Measurements from ENCODE around the gene CIROP. TPM values are rescaled to one million over a fixed set of nuclear protein-coding genes. Genes with fewer than 3 reads are reported as not detected.
"Not testable (repeated sequence)": the region's sequence is repeated elsewhere in the genome, so short reads cannot be mapped to it uniquely, and the experiment has no call there.

The CIROP gene
- total RNA-seq, 1 experiment from 2014 or later = not detected

GRCh38 chr14:23107620-23108019 is 2.8 kb upstream of the CIROP start:
- peaks cover 24% of the 10 kb centered on the region for H3K27me3 Mint-ChIP-seq (ENCODE audit: low read depth)
- H3K9me3 Mint-ChIP-seq; H3K27ac Mint-ChIP-seq; H3K4me1 ChIP-seq (ENCODE audit: insufficient read depth, low read length); DNase-seq; H3K4ac ChIP-seq (ENCODE audit: low read depth, low read length); H3T11ph ChIP-seq (ENCODE audit: low read length); H2BK12ac ChIP-seq (ENCODE audit: insufficient read length, low read depth, low read length); H3K79me1 ChIP-seq (ENCODE audit: insufficient read depth, low read depth, low read length, poor library complexity, severe bottlenecking); H3K23me2 ChIP-seq (ENCODE audit: insufficient read length, low read depth, low read length, poor library complexity, severe bottlenecking); H4K8ac ChIP-seq (replicated peaks; ENCODE audit: insufficient read length, low read depth, low read length); H3K9me3 ChIP-seq (ENCODE audit: control insufficient read depth, low read depth, low read length); H4K20me1 ChIP-seq (ENCODE audit: control insufficient read depth, insufficient read depth, insufficient read length); H3K4me3 Mint-ChIP-seq; H4K91ac ChIP-seq (ENCODE audit: insufficient read length, low read depth, low read length); H3K36me3 Mint-ChIP-seq (ENCODE audit: insufficient read depth in 1 of 3, low read depth in 3 of 3); H2AFZ ChIP-seq (ENCODE audit: low read length); H2BK20ac ChIP-seq (ENCODE audit: low read depth, low read length, poor library complexity, severe bottlenecking); H3K4me2 ChIP-seq (ENCODE audit: insufficient read depth, insufficient read length, low read length); H3K9ac ChIP-seq (ENCODE audit: extremely low read depth, insufficient read length, low read length); H2BK5ac ChIP-seq (ENCODE audit: insufficient read length, low read length); H4K5ac ChIP-seq (ENCODE audit: insufficient read length, low read depth, low read length); H2BK120ac ChIP-seq (ENCODE audit: low read depth, low read length, poor library complexity, severe bottlenecking); H3K23ac ChIP-seq (ENCODE audit: insufficient read length, low read depth, low read length); H3K79me2 ChIP-seq (ENCODE audit: insufficient read depth, low read length); H2AK5ac ChIP-seq (ENCODE audit: insufficient read length, low read length); H3K27ac ChIP-seq (ENCODE audit: insufficient read length, low read depth, low read length); H3K27me3 ChIP-seq (ENCODE audit: insufficient read depth, low read length); H3K18ac ChIP-seq (ENCODE audit: insufficient read length, low read depth, low read length); H3K56ac ChIP-seq (ENCODE audit: insufficient read length, low read depth, low read length); H2BK15ac ChIP-seq (ENCODE audit: low read depth, low read length); H3K14ac ChIP-seq (ENCODE audit: insufficient read depth, low read length): not testable (repeated sequence)
- WGBS (ENCODE audit: extremely low coverage, insufficient read length, low lambda C conversion rate) = no CpG with 5 or more reads among the region's 5 CpGs
- peaks cover 29% of the 10 kb centered on the region in 2 experiments for H3K4me1 Mint-ChIP-seq

All from H9 (cell line).